ENCODE data around the gene FRMD8.

FRMD8 gene

DNA sequence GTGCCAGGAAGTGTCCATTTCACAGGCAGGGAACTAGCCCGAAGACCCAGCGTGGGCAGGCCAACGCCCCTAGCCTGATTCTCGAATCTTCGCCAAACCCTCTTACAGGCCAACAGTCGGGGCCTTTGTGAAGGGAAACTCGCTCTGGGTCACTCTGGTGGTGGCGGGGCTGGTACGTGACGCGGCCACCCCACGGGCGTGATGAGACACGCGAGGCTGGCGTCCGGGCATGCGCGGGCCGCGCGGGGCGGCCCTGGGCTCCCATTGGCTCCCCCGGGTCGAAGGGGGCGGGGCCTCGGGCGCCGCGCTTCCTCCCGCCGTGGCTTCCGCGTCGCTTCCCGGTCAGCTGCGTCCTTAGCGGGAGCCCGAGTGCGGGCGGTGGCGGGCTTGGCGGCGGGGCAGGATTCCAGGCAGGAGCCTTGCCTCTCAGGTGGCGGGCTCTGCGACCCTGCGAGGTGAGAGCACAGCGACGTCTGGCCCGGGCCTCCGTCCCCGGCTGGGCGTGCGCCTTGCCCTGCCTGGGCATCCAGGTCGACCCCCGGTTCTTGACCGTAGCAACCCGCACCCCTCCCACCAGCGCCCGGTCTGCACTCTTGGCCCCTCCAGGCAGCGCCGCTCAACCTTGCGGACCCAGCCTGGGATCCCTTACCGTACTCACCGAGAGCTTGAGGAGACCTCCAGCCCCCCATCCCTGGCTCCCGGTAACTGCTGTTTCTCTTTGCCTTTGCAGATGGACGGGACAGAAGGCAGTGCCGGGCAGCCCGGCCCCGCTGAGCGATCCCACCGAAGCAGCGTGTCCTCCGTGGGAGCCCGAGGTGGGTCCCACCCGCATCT lies at the start of gene FRMD8:
TSS of gene FRMD8 (plus strand) at position 331 of the 834 bp plus-strand sequence. CDS start at position 731, 400 bp downstream.
- Histone ChIP-seq H3K9ac (ENCODE audit: low read length) (peak within 1 kb of the TSS; percentile 87), H3K36me3 (ENCODE audit: control insufficient read depth, insufficient read depth, low read length) (no peaks in the 10 kb centered on the region), H3K4me1 (ENCODE audit: control insufficient read depth, insufficient read depth, low read length) (peaks cover 46% of the 10 kb centered on the region)

GRCh38 chr11:65338676-65339075 lies 47.8 kb upstream of the FRMD8 start:
- Histone ChIP-seq H3K9me3 (ENCODE audit: control insufficient read depth, low read length) (no peaks in the 10 kb centered on the region), H3K27me3 (ENCODE audit: control insufficient read depth, insufficient read depth, low read length) (no peaks in the 10 kb centered on the region), H3K9ac (ENCODE audit: low read length) (no peak overlapping the region), H3K36me3 (ENCODE audit: control insufficient read depth, insufficient read depth, low read length) (peaks cover 12% of the 10 kb centered on the region), H3K4me1 (ENCODE audit: control insufficient read depth, insufficient read depth, low read length) (peaks cover 12% of the 10 kb centered on the region), H3K4me3 (ENCODE audit: low read length) (no peak overlapping the region)

More for the DNA sequence above, at the start of gene FRMD8:
- H3K27me3 ChIP-seq (ENCODE audit: control insufficient read depth, insufficient read depth, low read length) = no peaks in the 10 kb centered on the region
- peak within 1 kb of the TSS; percentile 86 for H3K4me3 ChIP-seq (ENCODE audit: low read length)
- H3K9me3 ChIP-seq (ENCODE audit: control insufficient read depth, low read length) = no peaks in the 10 kb centered on the region

GRCh38 chr11:65340226-65340625 lies 46.2 kb upstream of the FRMD8 start:
- Histone ChIP-seq H3K4me3 (ENCODE audit: low read length) (no peak overlapping the region), H3K4me1 (ENCODE audit: control insufficient read depth, insufficient read depth, low read length) (peaks cover 3% of the 10 kb centered on the region), H3K9me3 (ENCODE audit: control insufficient read depth, low read length) (no peaks in the 10 kb centered on the region), H3K27me3 (ENCODE audit: control insufficient read depth, insufficient read depth, low read length) (no peaks in the 10 kb centered on the region), H3K9ac (ENCODE audit: low read length) (no peak overlapping the region), H3K36me3 (ENCODE audit: control insufficient read depth, insufficient read depth, low read length) (peaks cover 20% of the 10 kb centered on the region)

- Histone ChIP-seq H3K4me3 (ENCODE audit: low read length) (no peak overlapping the region), H3K4me1 (ENCODE audit: control insufficient read depth, insufficient read depth, low read length) (no peaks in the 10 kb centered on the region), H3K9me3 (ENCODE audit: control insufficient read depth, low read length) (no peaks in the 10 kb centered on the region), H3K36me3 (ENCODE audit: control insufficient read depth, insufficient read depth, low read length) (peaks cover 34% of the 10 kb centered on the region), H3K27me3 (ENCODE audit: control insufficient read depth, insufficient read depth, low read length) (no peaks in the 10 kb centered on the region), H3K9ac (ENCODE audit: low read length) (no peak overlapping the region)
Observed at GRCh38 chr11:65341856-65342255, 44.6 kb upstream of the FRMD8 start.

GRCh38 chr11:65351511-65351910 lies 34.9 kb upstream of the FRMD8 start:
- H3K36me3 ChIP-seq (ENCODE audit: control insufficient read depth, insufficient read depth, low read length) = peaks cover 9% of the 10 kb centered on the region
- peaks cover 18% of the 10 kb centered on the region for H3K4me1 ChIP-seq (ENCODE audit: control insufficient read depth, insufficient read depth, low read length)
- H3K9me3 ChIP-seq (ENCODE audit: control insufficient read depth, low read length) = no peaks in the 10 kb centered on the region
- H3K9ac ChIP-seq (ENCODE audit: low read length) = no peak overlapping the region
- H3K27me3 ChIP-seq (ENCODE audit: control insufficient read depth, insufficient read depth, low read length) = peaks cover 12% of the 10 kb centered on the region
- H3K4me3 ChIP-seq (ENCODE audit: low read length) = no peak overlapping the region

DNA sequence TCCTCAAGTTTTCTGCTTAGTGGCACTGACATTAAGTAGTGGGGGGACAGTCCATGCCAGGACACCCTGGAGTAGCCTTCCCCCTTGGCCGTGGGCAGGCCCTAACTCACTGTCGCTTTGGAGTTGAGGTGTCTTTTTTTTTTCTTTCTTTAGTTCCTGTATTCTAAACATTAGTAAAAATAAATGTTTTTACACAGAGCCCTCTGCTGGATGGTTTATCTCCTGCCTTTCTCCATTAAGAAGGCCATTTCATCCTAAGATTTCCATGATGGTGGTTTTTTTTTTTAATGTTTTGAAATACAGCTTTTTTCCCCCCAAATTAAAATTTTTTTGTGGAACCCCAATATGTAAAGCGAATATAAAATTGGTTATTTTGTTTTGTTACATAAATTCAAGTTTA lies 33.7 kb upstream of the FRMD8 start:
- H3K27me3 ChIP-seq (ENCODE audit: control insufficient read depth, insufficient read depth, low read length) = peaks cover 20% of the 10 kb centered on the region
- H3K4me3 ChIP-seq (ENCODE audit: low read length) = no peak overlapping the region
- no peaks in the 10 kb centered on the region for H3K9me3 ChIP-seq (ENCODE audit: control insufficient read depth, low read length)
- peaks cover 22% of the 10 kb centered on the region for H3K4me1 ChIP-seq (ENCODE audit: control insufficient read depth, insufficient read depth, low read length)
- H3K9ac ChIP-seq (ENCODE audit: low read length) = no peak overlapping the region
- H3K36me3 ChIP-seq (ENCODE audit: control insufficient read depth, insufficient read depth, low read length) = peaks cover 8% of the 10 kb centered on the region

GRCh38 chr11:65353376-65353775 lies 33.1 kb upstream of the FRMD8 start:
- Histone ChIP-seq H3K36me3 (ENCODE audit: control insufficient read depth, insufficient read depth, low read length) (peaks cover 8% of the 10 kb centered on the region), H3K27me3 (ENCODE audit: control insufficient read depth, insufficient read depth, low read length) (peaks cover 20% of the 10 kb centered on the region), H3K9me3 (ENCODE audit: control insufficient read depth, low read length) (no peaks in the 10 kb centered on the region), H3K4me3 (ENCODE audit: low read length) (no peak overlapping the region), H3K9ac (ENCODE audit: low read length) (no peak overlapping the region), H3K4me1 (ENCODE audit: control insufficient read depth, insufficient read depth, low read length) (peaks cover 26% of the 10 kb centered on the region)

DNA sequence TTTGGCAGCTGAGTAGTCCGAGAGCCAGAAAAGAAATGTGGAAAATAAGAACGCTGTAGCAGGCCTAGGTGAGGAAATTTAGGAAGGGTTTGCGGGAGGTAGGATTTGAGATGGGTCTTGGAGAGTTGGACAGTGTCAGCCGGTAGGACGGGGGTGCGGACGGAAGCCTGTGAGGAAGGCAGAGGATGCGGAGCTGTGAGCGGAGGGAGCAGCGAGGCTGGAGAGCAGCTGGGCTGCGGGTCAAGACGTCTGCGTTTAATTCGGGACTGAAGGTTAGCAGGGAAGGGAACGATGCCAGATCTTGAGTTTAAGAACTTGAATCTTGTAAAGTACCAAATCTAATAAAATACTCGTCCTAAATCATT lies 32.6 kb upstream of the FRMD8 start:
- H3K4me3 ChIP-seq (ENCODE audit: low read length) = peak overlapping the region; percentile 25
- peaks cover 8% of the 10 kb centered on the region for H3K36me3 ChIP-seq (ENCODE audit: control insufficient read depth, insufficient read depth, low read length)
- peaks cover 26% of the 10 kb centered on the region for H3K4me1 ChIP-seq (ENCODE audit: control insufficient read depth, insufficient read depth, low read length)
- peak overlapping the region; percentile 39 for H3K9ac ChIP-seq (ENCODE audit: low read length)
- peaks cover 20% of the 10 kb centered on the region for H3K27me3 ChIP-seq (ENCODE audit: control insufficient read depth, insufficient read depth, low read length)
- H3K9me3 ChIP-seq (ENCODE audit: control insufficient read depth, low read length) = no peaks in the 10 kb centered on the region

DNA sequence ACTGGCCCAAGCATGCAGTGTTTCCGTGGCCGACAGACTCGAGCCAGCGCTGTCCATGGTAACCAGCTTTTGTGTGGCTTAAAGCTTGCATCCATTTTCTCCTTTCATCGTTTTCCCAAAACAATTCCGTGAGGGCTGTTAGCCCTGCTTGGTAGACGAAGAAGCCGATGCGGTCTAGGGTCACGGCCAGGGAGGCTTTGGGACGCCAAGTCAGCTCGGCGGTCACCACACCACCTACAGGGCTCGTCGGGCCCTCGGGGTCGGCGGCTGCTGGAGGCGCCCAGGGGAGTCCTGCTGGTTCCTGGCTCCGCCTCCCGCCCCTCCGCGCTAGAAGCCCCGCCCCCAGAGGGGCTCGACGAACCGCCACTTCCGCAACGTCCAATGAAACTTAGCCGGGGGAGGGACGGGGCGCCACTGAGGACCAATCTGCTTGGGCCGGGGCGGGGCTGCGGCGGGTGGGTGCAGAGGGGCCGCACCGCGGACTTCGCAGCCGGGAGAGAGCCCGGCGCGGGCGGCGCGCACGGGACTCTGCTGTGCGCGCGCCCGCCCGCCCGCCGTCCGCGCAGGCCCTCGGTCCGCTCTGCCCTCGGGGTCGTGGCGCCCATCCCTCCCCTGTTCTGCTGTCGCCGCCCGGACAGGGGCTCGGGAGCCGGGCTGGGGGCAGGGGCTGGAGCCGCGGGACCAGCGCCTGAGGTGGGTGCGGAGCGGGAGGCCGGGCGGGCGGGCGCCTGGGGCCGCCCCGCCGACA lies 32.0 kb upstream of the FRMD8 start, which contains the start of gene TIGD3:
TSS of gene TIGD3 (plus strand) at position 487 of the 748 bp plus-strand sequence. CDS start 1,058 bp downstream, outside the sequence.
- Histone ChIP-seq H3K4me1 (ENCODE audit: control insufficient read depth, insufficient read depth, low read length) (peaks cover 26% of the 10 kb centered on the region), H3K36me3 (ENCODE audit: control insufficient read depth, insufficient read depth, low read length) (peaks cover 5% of the 10 kb centered on the region), H3K27me3 (ENCODE audit: control insufficient read depth, insufficient read depth, low read length) (peaks cover 20% of the 10 kb centered on the region), H3K4me3 (ENCODE audit: low read length) (peak within 1 kb of the TSS; percentile 25), H3K9me3 (ENCODE audit: control insufficient read depth, low read length) (no peaks in the 10 kb centered on the region), H3K9ac (ENCODE audit: low read length) (peak within 1 kb of the TSS; percentile 39)

GRCh38 chr11:65355013-65355775 lies 31.2 kb upstream of the FRMD8 start:
- peak overlapping the region; percentile 25 for H3K4me3 ChIP-seq (ENCODE audit: low read length)
- H3K36me3 ChIP-seq (ENCODE audit: control insufficient read depth, insufficient read depth, low read length) = peaks cover 5% of the 10 kb centered on the region
- H3K9me3 ChIP-seq (ENCODE audit: control insufficient read depth, low read length) = no peaks in the 10 kb centered on the region
- peaks cover 20% of the 10 kb centered on the region for H3K27me3 ChIP-seq (ENCODE audit: control insufficient read depth, insufficient read depth, low read length)
- H3K4me1 ChIP-seq (ENCODE audit: control insufficient read depth, insufficient read depth, low read length) = peaks cover 26% of the 10 kb centered on the region
- H3K9ac ChIP-seq (ENCODE audit: low read length) = peak overlapping the region; percentile 37

GRCh38 chr11:65355776-65356393 lies 30.6 kb upstream of the FRMD8 start:
- H3K4me1 ChIP-seq (ENCODE audit: control insufficient read depth, insufficient read depth, low read length) = peaks cover 26% of the 10 kb centered on the region

More at GRCh38 chr11:65355776-65356393, 30.6 kb upstream of the FRMD8 start:
- Histone ChIP-seq H3K4me3 (ENCODE audit: low read length) (peak overlapping the region; percentile 1), H3K9ac (ENCODE audit: low read length) (peak overlapping the region; percentile 13), H3K36me3 (ENCODE audit: control insufficient read depth, insufficient read depth, low read length) (peaks cover 5% of the 10 kb centered on the region), H3K9me3 (ENCODE audit: control insufficient read depth, low read length) (no peaks in the 10 kb centered on the region), H3K27me3 (ENCODE audit: control insufficient read depth, insufficient read depth, low read length) (peaks cover 20% of the 10 kb centered on the region)
